Fibroblast of lung (primary cell): ENCODE measurements around the gene RFX2. TPM values are rescaled to one million over a fixed set of nuclear protein-coding genes. Genes with fewer than 3 reads are reported as not detected.

Experiments used
- DNase-seq, 2 donors: peaks; one replicate each; pipeline versions ENCODE4 v3.0.0 to v3.0.0-alpha.2; 2010; ENCODE audit warnings: low read depth in 2 of 2
- H2AFZ ChIP-seq: 2 replicates; pipeline ENCODE4 v1.5.1; 2012; ENCODE audit warnings: low read length, control low read depth, inconsistent platforms
- H3K27ac ChIP-seq: 2 replicates; pipeline ENCODE4 v1.5.1; 2011; ENCODE audit warnings: low read length, control low read depth; ENCODE audit not compliant: insufficient read depth
- H3K27me3 ChIP-seq: 2 replicates; pipeline ENCODE4 v1.5.1; 2011; ENCODE audit warnings: mild to moderate bottlenecking, low read length; ENCODE audit not compliant: control insufficient read depth, insufficient read depth
- H3K36me3 ChIP-seq: 2 replicates; pipeline ENCODE4 v1.5.1; 2011; ENCODE audit warnings: low read length; ENCODE audit not compliant: control insufficient read depth, insufficient read depth
- H3K4me1 ChIP-seq: 2 replicates; pipeline ENCODE4 v1.5.1; 2011; ENCODE audit warnings: low read length; ENCODE audit not compliant: control insufficient read depth, insufficient read depth; ENCODE audit errors: extremely low read depth
- H3K4me2 ChIP-seq: 2 replicates; pipeline ENCODE4 v1.5.1; 2011; ENCODE audit warnings: low read length, control low read depth; ENCODE audit not compliant: insufficient read depth; ENCODE audit errors: extremely low read depth
- H3K4me3 ChIP-seq, 4 experiments: fragments of 200-600 bp in 1 of 4; sonication (generic) in 1 of 4; replicated peaks in 1 of 4; 2 replicates each; pipeline ENCODE4 v1.5.1; 2011 to 2016; ENCODE audit warnings: low read length in 4 of 4, low read depth in 3 of 4, mild to moderate bottlenecking in 3 of 4, control low read depth in 2 of 4, inconsistent platforms in 1 of 4, mixed read lengths in 1 of 4; ENCODE audit not compliant: insufficient read depth in 1 of 4; ENCODE audit errors: control extremely low read depth in 1 of 4
- H3K79me2 ChIP-seq: 2 replicates; pipeline ENCODE4 v1.5.1; 2012; ENCODE audit warnings: mild to moderate bottlenecking, low read length, inconsistent platforms; ENCODE audit not compliant: control insufficient read depth, insufficient read depth
- H3K9ac ChIP-seq: 2 replicates; pipeline ENCODE4 v1.5.1; 2011; ENCODE audit warnings: mild to moderate bottlenecking, low read length, control low read depth; ENCODE audit not compliant: insufficient read depth
- H3K9me3 ChIP-seq: 2 replicates; pipeline ENCODE4 v1.5.1; 2012; ENCODE audit warnings: low read depth, low read length; ENCODE audit not compliant: control insufficient read depth, insufficient read depth
- H4K20me1 ChIP-seq: 2 replicates; pipeline ENCODE4 v1.5.1; 2011; ENCODE audit warnings: low read length; ENCODE audit not compliant: control insufficient read depth, insufficient read depth; ENCODE audit errors: extremely low read depth
- CTCF ChIP-seq, 2 donors: IDR thresholded peaks in 1 of 2; conservative IDR thresholded peaks in 1 of 2; 1 replicate in 1 of 2; 2 replicates in 1 of 2; pipeline ENCODE4 v1.5.1; 2011 to 2012; ENCODE audit warnings: low read length in 2 of 2, control low read depth in 1 of 2, inconsistent platforms in 1 of 2, low read depth in 1 of 2, mild to moderate bottlenecking in 1 of 2
- EZH2 ChIP-seq: IDR thresholded peaks from 2 replicates; pipeline ENCODE4 v1.5.1; 2012; ENCODE audit warnings: low read length, control low read depth, mild to moderate bottlenecking; ENCODE audit errors: missing control alignments
- polyA plus RNA-seq, 2 donors: library from polyadenylated mRNA; depleted of rRNA in 1 of 2; stranded (reverse) in 1 of 2; unstranded in 1 of 2; fragments of >200 nt; gene quantifications; 2 replicates each; pipeline ENCODE4 v1.2.1, GENCODE V29; 2011 to 2012; ENCODE audit warnings: missing spikeins in 1 of 2
- total RNA-seq: library from RNA; depleted of rRNA; stranded (reverse); fragments of >200 nt; gene quantifications from 2 replicates; pipeline ENCODE4 v1.2.1, GENCODE V29; 2014

Gene RFX2
- total and polyA plus RNA-seq, 2 donors (not counting 1 experiment from before 2014, with no cell fraction given) = 2.5 to 9.6 TPM

- H3K4me2 ChIP-seq = no peak overlapping the region
- TF ChIP-seq EZH2 (no peak), CTCF (conservative IDR thresholded peaks at IDR 0.05 in 1 of 2, IDR thresholded peaks at IDR 0.05 in 1 of 2; ENCODE audit: low read depth in 1 of 2, low read length in 2 of 2) (no peak)
- peaks cover 22% of the 10 kb centered on the region for H3K4me1 ChIP-seq
- DNase-seq = no peak
- no peak overlapping the region for H2AFZ ChIP-seq
- peaks cover 7% of the 10 kb centered on the region for H3K36me3 ChIP-seq
- H3K4me3 ChIP-seq = no peak overlapping the region
- H3K27me3 ChIP-seq = no peaks in the 10 kb centered on the region
- H4K20me1 ChIP-seq = no peaks in the 10 kb centered on the region
- no peaks in the 10 kb centered on the region for H3K9me3 ChIP-seq
- H3K79me2 ChIP-seq = peaks cover 88% of the 10 kb centered on the region
- no peak overlapping the region for H3K9ac ChIP-seq
- H3K27ac ChIP-seq = no peak overlapping the region
These were observed 136.2 kb downstream of the RFX2 start for GRCh38 chr19:5973867-5974635.

GRCh38 chr19:5973376-5973775, 136.9 kb downstream of the RFX2 start:
- Histone ChIP-seq H3K36me3 (peaks cover 7% of the 10 kb centered on the region), H3K9ac (no peak overlapping the region), H3K79me2 (peaks cover 90% of the 10 kb centered on the region), H3K4me3 (no peak overlapping the region), H3K4me1 (peaks cover 23% of the 10 kb centered on the region), H2AFZ (no peak overlapping the region), H3K9me3 (no peaks in the 10 kb centered on the region), H4K20me1 (no peaks in the 10 kb centered on the region), H3K4me2 (no peak overlapping the region), H3K27ac (no peak overlapping the region), H3K27me3 (no peaks in the 10 kb centered on the region)
- TF ChIP-seq CTCF (conservative IDR thresholded peaks at IDR 0.05 in 1 of 2, IDR thresholded peaks at IDR 0.05 in 1 of 2; ENCODE audit: low read depth in 1 of 2, low read length in 2 of 2) (no peak), EZH2 (no peak)
- no peak for DNase-seq

GRCh38 chr19:5972355-5972731, 138.0 kb downstream of the RFX2 start:
- Histone ChIP-seq H3K9me3 (no peaks in the 10 kb centered on the region), H3K4me2 (no peak overlapping the region), H3K27me3 (no peaks in the 10 kb centered on the region), H3K27ac (no peak overlapping the region), H3K9ac (no peak overlapping the region), H4K20me1 (no peaks in the 10 kb centered on the region), H3K4me3 (no peak overlapping the region), H3K4me1 (peaks cover 33% of the 10 kb centered on the region), H3K36me3 (peaks cover 7% of the 10 kb centered on the region), H2AFZ (no peak overlapping the region), H3K79me2 (peaks cover 94% of the 10 kb centered on the region)
- DNase-seq = no peak
- TF ChIP-seq EZH2 = no peak
- TF ChIP-seq CTCF (conservative IDR thresholded peaks at IDR 0.05 in 1 of 2, IDR thresholded peaks at IDR 0.05 in 1 of 2; ENCODE audit: low read depth in 1 of 2, low read length in 2 of 2) = no peak
